ENCODE results near the gene SFMBT2. TPM values are rescaled to one million over a fixed set of nuclear protein-coding genes. Genes with fewer than 3 reads are reported as not detected.
"Not testable (repeated sequence)": the region's sequence is repeated elsewhere in the genome, so short reads cannot be mapped to it uniquely, and the experiment has no call there.

SFMBT2 gene
- total RNA-seq, 2 donors from 2014 or later = 28.2 to 42.1 TPM

GRCh38 chr10:7388602-7389001 lies 22.2 kb downstream of the SFMBT2 start:
- peaks cover 58% of the 10 kb centered on the region for H3K4me1 Mint-ChIP-seq (ENCODE audit: low read depth)
- ATAC-seq (replicated peaks in 1 of 2) = peak; percentile 47 to 80
- peak overlapping the region; percentile 56 to 76 for H3K4me3 Mint-ChIP-seq
- peak overlapping the region; percentile 94 for H3K27ac Mint-ChIP-seq
- no peaks in the 10 kb centered on the region for H3K27me3 Mint-ChIP-seq (ENCODE audit: low read depth)
- peaks cover 0 to 2% of the 10 kb centered on the region in 2 donors for H3K36me3 Mint-ChIP-seq (ENCODE audit: insufficient read depth in 2 of 2)
- peak in 1 of 2 donors; percentile 29 for DNase-seq
- no peaks in the 10 kb centered on the region for H3K9me3 Mint-ChIP-seq

GRCh38 chr10:7388149-7388548 lies 22.7 kb downstream of the SFMBT2 start:
- ATAC-seq (replicated peaks in 1 of 2); H3K27me3 Mint-ChIP-seq (ENCODE audit: low read depth); H3K27ac Mint-ChIP-seq; H3K36me3 Mint-ChIP-seq (ENCODE audit: insufficient read depth in 2 of 2); H3K9me3 Mint-ChIP-seq; DNase-seq: not testable (repeated sequence)
- Mint-ChIP-seq H3K4me1 (ENCODE audit: low read depth) (peaks cover 61% of the 10 kb centered on the region), H3K4me3 (peak overlapping the region in 1 of 2 donors; percentile 0)

- peaks cover 0 to 15% of the 10 kb centered on the region in 2 donors for H3K36me3 Mint-ChIP-seq (ENCODE audit: insufficient read depth in 2 of 2)
- no peak overlapping the region for H3K4me3 Mint-ChIP-seq
- peak overlapping the region; percentile 49 for H3K27ac Mint-ChIP-seq
- peaks cover 61% of the 10 kb centered on the region for H3K4me1 Mint-ChIP-seq (ENCODE audit: low read depth)
- DNase-seq (no peak), ATAC-seq (replicated peaks in 1 of 2) (no peak)
- H3K9me3 Mint-ChIP-seq = no peaks in the 10 kb centered on the region
- H3K27me3 Mint-ChIP-seq (ENCODE audit: low read depth) = no peaks in the 10 kb centered on the region
Measured at GRCh38 chr10:7385114-7385513, 25.7 kb downstream of the SFMBT2 start.

DNA sequence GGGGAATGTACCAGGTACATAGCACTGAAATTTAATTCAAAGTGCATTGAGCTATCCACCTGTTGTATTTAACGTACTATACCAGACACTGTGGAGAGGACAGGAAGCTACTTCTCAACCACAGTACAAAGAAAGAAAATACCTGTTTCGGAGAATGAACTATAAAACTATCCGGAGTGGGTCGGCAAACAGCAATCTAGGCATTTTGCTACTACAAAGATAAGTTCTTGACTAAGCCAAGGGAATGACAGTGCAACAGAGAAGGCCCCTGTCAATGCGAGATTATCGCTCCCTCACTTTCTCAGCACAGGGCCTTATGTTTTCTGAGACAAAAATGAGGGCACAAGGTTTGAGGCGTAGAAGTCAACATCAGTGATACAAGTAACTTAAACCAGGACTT lies 27.4 kb downstream of the SFMBT2 start:
- Mint-ChIP-seq H3K27ac (peak overlapping the region; percentile 22), H3K4me3 (peak overlapping the region in 1 of 2 donors; percentile 22), H3K9me3 (peaks cover 0 to 3% of the 10 kb centered on the region in 2 donors), H3K27me3 (ENCODE audit: low read depth) (no peaks in the 10 kb centered on the region), H3K4me1 (ENCODE audit: low read depth) (peaks cover 44% of the 10 kb centered on the region), H3K36me3 (ENCODE audit: insufficient read depth in 2 of 2) (peaks cover 4 to 28% of the 10 kb centered on the region in 2 donors)
- DNase-seq (no peak), ATAC-seq (replicated peaks in 1 of 2) (peak; percentile 37 to 65)

GRCh38 chr10:7380704-7381241 lies 30.1 kb downstream of the SFMBT2 start:
- Mint-ChIP-seq H3K4me3 (no peak overlapping the region), H3K27ac (no peak overlapping the region), H3K27me3 (ENCODE audit: low read depth) (no peaks in the 10 kb centered on the region), H3K4me1 (ENCODE audit: low read depth) (peaks cover 27% of the 10 kb centered on the region), H3K36me3 (ENCODE audit: insufficient read depth in 2 of 2) (peaks cover 11 to 29% of the 10 kb centered on the region in 2 donors), H3K9me3 (peaks cover 1 to 5% of the 10 kb centered on the region in 2 donors)
- DNase-seq (no peak), ATAC-seq (replicated peaks in 1 of 2) (no peak)

- peaks cover 14% of the 10 kb centered on the region for H3K4me1 Mint-ChIP-seq (ENCODE audit: low read depth)
- ATAC-seq (replicated peaks in 1 of 2) (no peak), DNase-seq (no peak)
- peaks cover 1 to 5% of the 10 kb centered on the region in 2 donors for H3K9me3 Mint-ChIP-seq
- peak overlapping the region in 1 of 2 donors; percentile 12 for H3K4me3 Mint-ChIP-seq
- peak overlapping the region; percentile 89 for H3K27ac Mint-ChIP-seq
- no peaks in the 10 kb centered on the region for H3K27me3 Mint-ChIP-seq (ENCODE audit: low read depth)
- H3K36me3 Mint-ChIP-seq (ENCODE audit: insufficient read depth in 2 of 2) = peaks cover 11 to 33% of the 10 kb centered on the region in 2 donors
Measured at GRCh38 chr10:7378602-7379403, 32.0 kb downstream of the SFMBT2 start.

DNA sequence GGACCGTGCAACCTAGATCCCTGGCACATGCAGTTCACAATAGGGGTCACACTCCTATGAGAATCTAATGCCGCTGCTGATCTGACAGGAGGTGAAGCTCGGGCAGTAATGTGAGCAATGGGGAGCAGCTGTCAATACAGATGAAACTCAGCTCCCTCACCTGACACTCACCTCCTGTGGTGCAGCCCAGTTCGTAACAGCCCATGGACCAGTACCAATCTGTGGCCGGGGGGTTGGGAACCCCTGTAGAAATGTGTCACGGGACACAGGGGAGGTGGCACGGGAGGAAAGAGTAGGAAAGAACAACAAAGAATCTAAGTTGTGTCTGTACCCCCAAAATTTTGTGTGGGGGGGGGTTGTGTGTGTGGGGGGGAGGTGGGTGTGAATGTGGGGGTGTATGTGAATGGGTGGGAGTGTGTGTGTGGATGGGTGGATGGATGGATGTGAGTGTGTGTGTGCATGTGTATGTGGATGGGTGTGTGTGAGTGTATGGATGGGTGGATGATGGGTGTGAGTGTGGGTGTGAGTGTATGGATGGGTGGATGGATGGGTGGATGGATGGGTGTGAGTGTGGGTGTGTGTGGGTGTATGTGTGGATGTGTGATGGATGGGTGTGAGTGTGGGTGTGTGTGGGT lies 33.1 kb downstream of the SFMBT2 start:
- H3K36me3 Mint-ChIP-seq (ENCODE audit: insufficient read depth in 2 of 2) = peaks cover 11 to 38% of the 10 kb centered on the region in 2 donors
- peak in 1 of 2 donors; percentile 6 for DNase-seq
- H3K4me3 Mint-ChIP-seq = no peak overlapping the region

GRCh38 chr10:7374795-7375194 lies 36.0 kb downstream of the SFMBT2 start:
- DNase-seq (no peak), ATAC-seq (replicated peaks in 1 of 2) (no peak)
- peaks cover 17 to 29% of the 10 kb centered on the region in 2 donors for H3K36me3 Mint-ChIP-seq (ENCODE audit: insufficient read depth in 2 of 2)
- no peak overlapping the region for H3K27ac Mint-ChIP-seq
- peaks cover 1 to 5% of the 10 kb centered on the region in 2 donors for H3K9me3 Mint-ChIP-seq
- no peaks in the 10 kb centered on the region for H3K27me3 Mint-ChIP-seq (ENCODE audit: low read depth)
- H3K4me3 Mint-ChIP-seq = no peak overlapping the region
- peaks cover 15% of the 10 kb centered on the region for H3K4me1 Mint-ChIP-seq (ENCODE audit: low read depth)

More for the DNA sequence above, 33.1 kb downstream of the SFMBT2 start:
- H3K27ac Mint-ChIP-seq = peak overlapping the region; percentile 41
- H3K9me3 Mint-ChIP-seq = peaks cover 1 to 5% of the 10 kb centered on the region in 2 donors
- ATAC-seq (replicated peaks in 1 of 2) = no peak
- H3K4me1 Mint-ChIP-seq (ENCODE audit: low read depth) = peaks cover 3% of the 10 kb centered on the region
- H3K27me3 Mint-ChIP-seq (ENCODE audit: low read depth) = no peaks in the 10 kb centered on the region

- H3K36me3 Mint-ChIP-seq (ENCODE audit: insufficient read depth in 2 of 2) = peaks cover 12 to 19% of the 10 kb centered on the region in 2 donors
- H3K4me3 Mint-ChIP-seq = no peak overlapping the region
- no peak for ATAC-seq (replicated peaks in 1 of 2)
- peak overlapping the region; percentile 6 for H3K27ac Mint-ChIP-seq
- H3K27me3 Mint-ChIP-seq (ENCODE audit: low read depth) = no peaks in the 10 kb centered on the region
- peaks cover 15% of the 10 kb centered on the region for H3K4me1 Mint-ChIP-seq (ENCODE audit: low read depth)
- DNase-seq = no peak
- H3K9me3 Mint-ChIP-seq = peaks cover 1 to 2% of the 10 kb centered on the region in 2 donors
Measured at GRCh38 chr10:7373039-7373438, 37.8 kb downstream of the SFMBT2 start.

GRCh38 chr10:7372504-7372903 lies 38.3 kb downstream of the SFMBT2 start:
- Mint-ChIP-seq H3K27ac (no peak overlapping the region), H3K4me3 (no peak overlapping the region), H3K27me3 (ENCODE audit: low read depth) (no peaks in the 10 kb centered on the region), H3K9me3 (no peaks in the 10 kb centered on the region), H3K36me3 (ENCODE audit: insufficient read depth in 2 of 2) (peaks cover 7 to 19% of the 10 kb centered on the region in 2 donors), H3K4me1 (ENCODE audit: low read depth) (peaks cover 15% of the 10 kb centered on the region)
- no peak for ATAC-seq (replicated peaks in 1 of 2)
- DNase-seq = no peak

GRCh38 chr10:7370511-7370910 lies 40.3 kb downstream of the SFMBT2 start:
- no peaks in the 10 kb centered on the region for H3K9me3 Mint-ChIP-seq
- H3K27me3 Mint-ChIP-seq (ENCODE audit: low read depth) = no peaks in the 10 kb centered on the region
- peak overlapping the region; percentile 17 to 44 for H3K4me3 Mint-ChIP-seq
- DNase-seq (no peak), ATAC-seq (replicated peaks in 1 of 2) (peak; percentile 52 to 72)
- peak overlapping the region; percentile 38 for H3K27ac Mint-ChIP-seq
- H3K36me3 Mint-ChIP-seq (ENCODE audit: insufficient read depth in 2 of 2) = peaks cover 6 to 30% of the 10 kb centered on the region in 2 donors
- H3K4me1 Mint-ChIP-seq (ENCODE audit: low read depth) = peaks cover 15% of the 10 kb centered on the region

DNA sequence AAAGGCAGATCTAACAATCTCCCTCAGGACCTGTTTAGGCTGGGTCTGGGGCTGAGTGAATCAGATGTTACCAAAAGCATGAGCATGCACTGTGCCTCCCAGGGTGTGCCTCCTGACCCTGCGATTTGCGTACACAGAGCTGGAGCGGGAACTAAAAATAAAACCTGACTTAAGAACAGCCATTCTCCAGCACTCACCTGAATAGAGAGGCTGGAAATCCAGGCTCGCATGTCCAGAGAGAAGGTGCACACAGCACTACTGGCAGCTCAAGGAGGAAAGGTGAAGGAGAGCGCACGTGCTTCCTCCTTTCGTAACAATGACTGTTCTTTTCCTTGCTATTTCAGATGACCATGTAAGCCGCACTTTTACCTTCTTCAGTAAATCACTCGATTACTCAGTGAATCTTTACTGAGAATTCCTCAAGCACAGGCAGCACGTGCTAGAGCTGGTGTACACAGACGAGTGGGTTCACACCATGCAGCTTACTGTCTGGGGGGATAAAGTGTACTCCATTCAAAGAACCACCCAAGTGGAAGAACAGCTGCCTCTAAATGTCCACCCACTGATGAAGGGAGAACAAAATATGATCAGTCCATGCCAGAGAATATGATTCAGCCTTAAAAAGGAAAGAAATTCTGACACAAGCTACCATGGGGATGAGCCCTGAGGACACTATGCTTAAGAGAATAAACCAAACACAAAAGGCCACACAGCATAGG lies 45.6 kb downstream of the SFMBT2 start:
- H3K9me3 Mint-ChIP-seq = peaks cover 2 to 5% of the 10 kb centered on the region in 2 donors
- H3K27ac Mint-ChIP-seq = peak overlapping the region; percentile 38
- ATAC-seq (replicated peaks in 1 of 2) (no peak), DNase-seq (no peak)
- peaks cover 27% of the 10 kb centered on the region for H3K4me1 Mint-ChIP-seq (ENCODE audit: low read depth)
- no peaks in the 10 kb centered on the region for H3K27me3 Mint-ChIP-seq (ENCODE audit: low read depth)
- peaks cover 16 to 60% of the 10 kb centered on the region in 2 donors for H3K36me3 Mint-ChIP-seq (ENCODE audit: insufficient read depth in 2 of 2)
- no peak overlapping the region for H3K4me3 Mint-ChIP-seq

All from activated T-cell treated with anti-CD3 and anti-CD28 coated beads, Interleukin-2, amount 50 U/mL, for 72 hours (primary cell).